Cortex of kidney (tissue), 1 donor: ENCODE data around the gene CRLF2.
"Not testable (repeated sequence)": the region's sequence is repeated elsewhere in the genome, so short reads cannot be mapped to it uniquely, and the experiment has no call there.

ENCODE experiments used
- DNase-seq: peaks from one replicate; lab custom pipeline; 2025; lab: John Stamatoyannopoulos, UW

The CRLF2 gene

GRCh38 chrX:1167918-1168481 lies 44.4 kb downstream of the CRLF2 start:
- DNase-seq = no peak

GRCh38 chrX:1167466-1167865 lies 45.0 kb downstream of the CRLF2 start:
- no peak for DNase-seq

- DNase-seq = no peak
These were observed 46.8 kb downstream of the CRLF2 start for GRCh38 chrX:1165535-1166196.

- no peak for DNase-seq
These were observed 47.8 kb downstream of the CRLF2 start for GRCh38 chrX:1164322-1165288.

DNA sequence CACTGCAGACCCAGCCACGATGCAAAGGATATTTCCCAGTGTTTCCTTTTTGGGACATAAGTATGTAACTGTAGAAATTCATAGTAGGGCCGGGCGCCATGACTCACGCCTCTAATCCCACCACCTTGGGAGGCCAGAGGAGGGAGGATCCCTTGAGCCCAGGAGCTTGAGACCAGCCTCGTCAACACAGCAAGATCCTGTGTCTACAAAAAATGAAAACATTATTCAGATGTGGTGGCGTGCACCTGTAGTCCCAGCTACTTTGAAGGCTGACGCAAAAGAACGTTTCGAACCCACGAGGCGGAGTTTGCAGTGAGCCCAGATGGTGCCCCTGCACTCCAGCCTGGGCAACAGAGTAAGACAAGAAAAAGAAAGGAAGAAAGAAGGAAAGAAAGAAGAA lies 49.2 kb downstream of the CRLF2 start:
- no peak for DNase-seq

DNA sequence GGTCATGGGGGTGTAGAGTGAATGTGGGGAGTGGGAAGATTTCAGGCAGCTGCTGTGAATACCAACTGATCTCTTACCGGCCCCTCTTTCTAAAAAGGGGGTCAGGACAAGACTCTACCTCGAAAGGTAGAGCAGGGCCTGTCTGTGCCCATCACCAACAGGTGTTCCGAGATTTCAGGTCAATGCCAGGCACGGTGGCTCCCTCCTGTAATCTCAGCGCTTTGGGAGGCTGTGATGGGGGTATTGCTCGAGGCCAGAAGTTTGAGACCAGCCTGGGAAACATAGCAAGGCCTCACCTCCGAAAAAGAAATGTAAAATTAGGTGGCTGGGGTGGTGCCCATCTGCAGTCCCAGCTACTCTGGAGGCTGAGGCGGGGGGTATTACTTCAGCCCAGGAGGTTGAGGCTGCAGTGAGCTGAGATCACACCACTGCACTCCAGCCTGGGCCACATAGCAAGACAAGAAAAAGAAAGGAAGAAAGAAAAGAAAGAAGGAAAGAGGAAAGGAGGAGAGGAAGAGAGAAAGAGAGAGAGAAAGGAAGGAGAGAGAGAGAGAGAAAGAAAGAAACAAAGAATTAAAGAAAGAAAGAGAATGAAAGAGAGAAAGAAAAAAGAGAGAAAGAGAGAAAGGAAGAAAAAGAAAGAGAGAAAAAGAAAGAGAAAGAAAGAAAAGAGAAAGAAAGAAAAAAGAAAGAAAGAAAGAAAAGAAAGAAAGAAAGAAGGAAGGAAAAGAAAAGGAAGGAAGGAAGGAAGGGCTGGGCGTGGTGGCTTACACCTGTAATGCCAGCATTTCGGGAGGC lies 50.1 kb downstream of the CRLF2 start:
- no peak for DNase-seq

- no peak for DNase-seq
These were observed 52.9 kb downstream of the CRLF2 start for GRCh38 chrX:1159548-1159947.

DNA sequence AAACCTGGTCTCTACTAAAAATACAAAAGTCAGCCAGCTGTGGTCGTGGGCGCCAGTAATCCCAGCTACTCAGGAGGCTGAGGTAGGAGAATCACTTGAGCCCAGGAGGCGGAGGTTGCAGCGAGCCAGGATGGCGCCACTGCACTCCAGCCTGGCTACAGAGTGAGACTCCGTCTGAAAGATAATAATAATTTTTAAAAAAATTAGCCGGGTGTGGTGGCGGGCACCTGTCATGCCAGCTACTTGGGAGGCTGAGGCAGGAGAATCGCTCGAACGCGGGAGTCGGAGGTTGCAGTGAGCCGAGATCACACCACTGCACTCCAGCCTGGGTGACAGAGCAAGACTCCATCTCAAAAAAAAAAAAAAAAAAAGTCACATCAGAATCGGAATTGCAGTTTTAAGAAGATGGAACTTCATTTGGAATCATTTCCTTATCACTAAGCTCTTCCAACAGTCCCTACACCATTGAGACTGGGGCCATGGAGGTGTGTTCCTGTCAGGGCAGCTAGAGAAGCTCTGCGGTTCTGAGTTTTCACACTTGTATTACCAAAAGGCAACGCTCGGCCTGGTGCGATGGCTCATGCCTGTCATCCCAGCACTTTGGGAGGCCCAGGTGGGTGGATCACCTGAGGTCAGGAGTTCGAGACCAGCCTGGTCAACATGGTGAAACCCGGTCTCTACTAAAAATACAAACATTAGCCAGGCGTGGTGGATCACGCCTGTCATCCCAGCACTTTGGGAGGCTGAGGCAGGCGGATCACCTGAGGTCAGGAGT lies 55.6 kb downstream of the CRLF2 start:
- not testable (repeated sequence) for DNase-seq

DNA sequence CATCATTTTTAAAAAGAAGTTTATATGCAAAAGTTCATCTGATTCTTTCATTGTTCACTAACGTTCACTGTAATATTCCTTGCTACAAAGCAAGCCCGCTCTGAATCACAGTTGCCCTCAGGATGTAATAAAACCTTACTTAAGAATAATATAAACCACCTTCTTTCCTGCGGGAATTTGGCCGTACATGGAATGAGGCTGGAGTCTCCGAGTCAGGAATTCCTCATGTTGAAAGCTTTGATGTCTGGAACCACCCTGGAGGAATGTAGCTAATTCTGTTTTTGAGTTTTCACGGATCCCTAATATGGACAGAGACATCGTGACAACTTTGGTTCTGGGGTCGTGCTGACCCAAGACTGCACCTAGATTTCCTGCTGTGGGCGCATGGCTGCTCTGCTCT lies 58.5 kb downstream of the CRLF2 start:
- DNase-seq = no peak

DNA sequence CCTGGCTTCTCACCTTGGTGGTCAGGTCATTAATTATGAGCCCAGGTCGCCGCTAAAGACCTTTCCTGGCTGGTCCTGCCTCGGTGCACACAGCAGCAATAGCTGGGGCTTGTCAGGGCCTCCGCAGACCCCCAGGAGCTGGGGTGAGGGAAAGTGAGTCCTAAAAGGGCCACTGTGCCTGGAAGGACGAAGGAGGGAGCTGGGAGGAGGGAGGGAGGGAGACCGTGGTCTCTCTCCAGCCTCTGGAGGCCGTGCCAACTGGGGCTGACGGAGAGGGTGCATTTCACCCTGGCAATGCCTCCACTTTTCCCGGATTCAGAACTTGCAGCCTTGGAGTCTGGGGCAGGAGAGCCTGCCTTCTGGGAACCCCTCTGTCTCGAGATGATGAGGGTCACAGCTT lies 60.4 kb downstream of the CRLF2 start:
- DNase-seq = no peak

GRCh38 chrX:1151378-1152077 lies 60.9 kb downstream of the CRLF2 start:
- DNase-seq = no peak

DNA sequence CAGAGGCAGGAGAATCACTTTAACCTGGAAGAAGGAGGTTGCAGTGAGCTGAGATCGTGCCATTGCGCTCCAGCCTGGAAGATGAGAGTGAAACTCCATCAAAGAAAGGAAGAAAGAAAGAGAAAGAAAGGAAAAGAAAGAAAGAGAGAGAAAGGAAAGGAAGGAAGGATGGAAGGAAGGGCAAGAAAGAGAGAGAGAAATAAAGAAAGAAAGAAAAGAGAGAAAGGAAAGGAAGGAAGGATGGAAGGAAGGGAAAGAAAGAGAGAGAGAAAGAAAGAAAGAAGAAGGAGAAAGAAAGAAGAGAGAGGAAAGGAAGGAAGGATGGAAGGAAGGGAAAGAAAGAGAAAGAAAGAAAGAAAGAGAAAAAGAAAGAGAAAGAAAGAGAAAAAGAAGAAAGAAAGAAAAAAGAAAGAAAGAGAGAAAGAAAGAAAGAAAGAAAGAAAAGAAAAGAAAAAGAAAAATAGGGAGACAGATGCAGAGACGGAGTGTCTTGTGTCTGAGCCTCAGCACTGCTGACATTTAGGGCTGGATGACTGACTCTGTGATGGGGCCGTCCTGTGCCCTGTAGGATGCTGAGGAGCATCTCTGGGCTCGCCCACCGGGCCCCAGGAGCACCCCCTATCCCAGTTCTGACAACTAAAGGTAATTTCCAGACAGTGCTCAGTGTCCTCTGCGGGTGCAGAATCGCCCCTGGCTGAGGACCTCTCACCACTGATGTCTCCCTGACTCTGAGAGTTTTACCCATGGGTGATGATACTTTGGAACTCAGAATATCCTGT lies 61.7 kb downstream of the CRLF2 start:
- DNase-seq = no peak

- no peak for DNase-seq
These were observed 64.6 kb downstream of the CRLF2 start for GRCh38 chrX:1147611-1148515.

- no peak for DNase-seq
These were observed 68.2 kb downstream of the CRLF2 start for GRCh38 chrX:1144293-1144692.
